Parathyroid adenoma (tissue), 2 donors: ENCODE measurements around the gene RINT1.

Source experiments
- H2AFZ ChIP-seq: fragments of 300-600 bp; sonication (generic); one replicate; pipeline ENCODE4 v1.7.0; 2017; ENCODE audit warnings: antibody characterized with exemption, mild to moderate bottlenecking
- H3K27ac ChIP-seq: fragments of 300-600 bp; sonication (generic); one replicate; pipeline ENCODE4 v1.7.0; 2017
- H3K27me3 ChIP-seq: fragments of 300-600 bp; sonication (generic); one replicate; pipeline ENCODE4 v1.7.0; 2017; ENCODE audit warnings: low read length; ENCODE audit not compliant: control insufficient read depth, insufficient read depth
- H3K36me3 ChIP-seq: fragments of 300-600 bp; sonication (generic); one replicate; pipeline ENCODE4 v1.7.0; 2017; ENCODE audit warnings: low read length; ENCODE audit not compliant: control insufficient read depth, insufficient read depth
- H3K4me1 ChIP-seq: fragments of 300-600 bp; sonication (generic); one replicate; pipeline ENCODE4 v1.7.0; 2017; ENCODE audit warnings: control low read depth
- H3K4me2 ChIP-seq: fragments of 300-600 bp; sonication (generic); one replicate; pipeline ENCODE4 v1.7.0; 2017; ENCODE audit warnings: low read length
- H3K4me3 ChIP-seq: fragments of 300-600 bp; sonication (generic); one replicate; pipeline ENCODE4 v1.7.0; 2017; ENCODE audit warnings: low read depth, low read length
- H3K79me2 ChIP-seq: fragments of 300-600 bp; sonication (generic); one replicate; pipeline ENCODE4 v1.7.0; 2017; ENCODE audit warnings: control low read depth
- H3K9ac ChIP-seq: fragments of 300-600 bp; sonication (generic); one replicate; pipeline ENCODE4 v1.7.0; 2017; ENCODE audit warnings: mild to moderate bottlenecking
- H3K9me3 ChIP-seq: fragments of 300-600 bp; sonication (generic); one replicate; pipeline ENCODE4 v1.7.0; 2017; ENCODE audit warnings: low read length; ENCODE audit not compliant: control insufficient read depth
- TF ChIP-seq, protein P1 (sequence below): fragments of 300-600 bp; sonication (generic); IDR thresholded peaks from one replicate; pipeline ENCODE4 v1.7.0; 2017; ENCODE audit warnings: antibody characterized with exemption, mild to moderate bottlenecking
- donor health status: primary hyperparathyroidism.

RINT1 gene

GRCh38 chr7:105613611-105614330 lies 81.8 kb downstream of the RINT1 start:
- no peak overlapping the region for H3K9ac ChIP-seq
- no peak overlapping the region for H3K4me2 ChIP-seq
- no peaks in the 10 kb centered on the region for H3K27me3 ChIP-seq
- no peaks in the 10 kb centered on the region for H3K79me2 ChIP-seq
- H3K27ac ChIP-seq = no peak overlapping the region
- H3K36me3 ChIP-seq = no peaks in the 10 kb centered on the region
- H2AFZ ChIP-seq = no peak overlapping the region
- TF ChIP-seq, protein P1, sequence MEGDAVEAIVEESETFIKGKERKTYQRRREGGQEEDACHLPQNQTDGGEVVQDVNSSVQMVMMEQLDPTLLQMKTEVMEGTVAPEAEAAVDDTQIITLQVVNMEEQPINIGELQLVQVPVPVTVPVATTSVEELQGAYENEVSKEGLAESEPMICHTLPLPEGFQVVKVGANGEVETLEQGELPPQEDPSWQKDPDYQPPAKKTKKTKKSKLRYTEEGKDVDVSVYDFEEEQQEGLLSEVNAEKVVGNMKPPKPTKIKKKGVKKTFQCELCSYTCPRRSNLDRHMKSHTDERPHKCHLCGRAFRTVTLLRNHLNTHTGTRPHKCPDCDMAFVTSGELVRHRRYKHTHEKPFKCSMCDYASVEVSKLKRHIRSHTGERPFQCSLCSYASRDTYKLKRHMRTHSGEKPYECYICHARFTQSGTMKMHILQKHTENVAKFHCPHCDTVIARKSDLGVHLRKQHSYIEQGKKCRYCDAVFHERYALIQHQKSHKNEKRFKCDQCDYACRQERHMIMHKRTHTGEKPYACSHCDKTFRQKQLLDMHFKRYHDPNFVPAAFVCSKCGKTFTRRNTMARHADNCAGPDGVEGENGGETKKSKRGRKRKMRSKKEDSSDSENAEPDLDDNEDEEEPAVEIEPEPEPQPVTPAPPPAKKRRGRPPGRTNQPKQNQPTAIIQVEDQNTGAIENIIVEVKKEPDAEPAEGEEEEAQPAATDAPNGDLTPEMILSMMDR = no peak
- H3K9me3 ChIP-seq = no peaks in the 10 kb centered on the region
- no peaks in the 10 kb centered on the region for H3K4me1 ChIP-seq
- H3K4me3 ChIP-seq = no peak overlapping the region

- TF ChIP-seq, protein P1 = no peak
- H3K36me3 ChIP-seq = no peaks in the 10 kb centered on the region
Observed at GRCh38 chr7:105614341-105614840, 82.4 kb downstream of the RINT1 start.

More at GRCh38 chr7:105614341-105614840, 82.4 kb downstream of the RINT1 start:
- Histone ChIP-seq H3K4me1 (no peaks in the 10 kb centered on the region), H3K4me2 (no peak overlapping the region), H3K27me3 (no peaks in the 10 kb centered on the region), H3K27ac (no peak overlapping the region), H2AFZ (no peak overlapping the region), H3K9me3 (no peaks in the 10 kb centered on the region), H3K9ac (no peak overlapping the region), H3K4me3 (no peak overlapping the region), H3K79me2 (no peaks in the 10 kb centered on the region)
